SK-N-DZ (cell line): Measurements from ENCODE around the gene GRAMD1B.
"Not testable (repeated sequence)": the region's sequence is repeated elsewhere in the genome, so short reads cannot be mapped to it uniquely, and the experiment has no call there.

Experiments used
- DNase-seq: peaks from one replicate; pipeline ENCODE4 v3.0.0-alpha.2; 2015; ENCODE audit warnings: low spot score

The GRAMD1B gene

GRCh38 chr11:123441161-123441560 lies 11.1 kb downstream of the GRAMD1B start:
- no peak for DNase-seq

- DNase-seq, result no peak
Measured at GRCh38 chr11:123443851-123444623, 14.0 kb downstream of the GRAMD1B start.

- no peak for DNase-seq
Measured at GRCh38 chr11:123448823-123449222, 18.8 kb downstream of the GRAMD1B start.

- no peak for DNase-seq
Measured at GRCh38 chr11:123449436-123449835, 19.4 kb downstream of the GRAMD1B start.

GRCh38 chr11:123450623-123451022 lies 20.6 kb downstream of the GRAMD1B start:
- no peak for DNase-seq

- no peak for DNase-seq
Measured at GRCh38 chr11:123451183-123451781, 21.2 kb downstream of the GRAMD1B start.

- DNase-seq, result no peak
Measured at GRCh38 chr11:123452794-123453193, 22.7 kb downstream of the GRAMD1B start.

GRCh38 chr11:123454060-123454651 lies 24.1 kb downstream of the GRAMD1B start:
- no peak for DNase-seq

- DNase-seq, result no peak
Measured at GRCh38 chr11:123454796-123455195, 24.7 kb downstream of the GRAMD1B start.

- not testable (repeated sequence) for DNase-seq
Measured at GRCh38 chr11:123456448-123456847, 26.4 kb downstream of the GRAMD1B start.

- DNase-seq, result no peak
Measured at GRCh38 chr11:123457187-123457770, 27.2 kb downstream of the GRAMD1B start.

- no peak for DNase-seq
Measured at GRCh38 chr11:123458501-123458900, 28.4 kb downstream of the GRAMD1B start.

- no peak for DNase-seq
Measured at GRCh38 chr11:123460012-123460700, 30.1 kb downstream of the GRAMD1B start.

- DNase-seq, result no peak
Measured at GRCh38 chr11:123461164-123461563, 31.1 kb downstream of the GRAMD1B start.

- not testable (repeated sequence) for DNase-seq
Measured at GRCh38 chr11:123465667-123466066, 35.6 kb downstream of the GRAMD1B start.

GRCh38 chr11:123466172-123466571 lies 36.1 kb downstream of the GRAMD1B start:
- not testable (repeated sequence) for DNase-seq

- no peak for DNase-seq
Measured at GRCh38 chr11:123469089-123469488, 39.0 kb downstream of the GRAMD1B start.

- DNase-seq, result no peak
Measured at GRCh38 chr11:123469586-123469985, 39.5 kb downstream of the GRAMD1B start.

GRCh38 chr11:123470842-123471241 lies 40.8 kb downstream of the GRAMD1B start:
- no peak for DNase-seq

- no peak for DNase-seq
Measured at GRCh38 chr11:123472236-123472935, 42.3 kb downstream of the GRAMD1B start.
